ENCODE results near the gene USP10.

GRCh38 chr16:84778720-84779119, 78.9 kb downstream of the USP10 start:
- TF ChIP-seq CTCF (IDR thresholded peaks at IDR 0.05 in 4 of 5, conservative IDR thresholded peaks at IDR 0.05 in 1 of 5) (no peak), POLR2A (IDR thresholded peaks at IDR 0.05) (no peak)
